ENCODE results near the gene TTC23. TPM values are rescaled to one million over a fixed set of nuclear protein-coding genes. Genes with fewer than 3 reads are reported as not detected.

The TTC23 gene
- total and polyA plus RNA-seq, 9 of the 15 experiments (the other 6 are each of a cell fraction or from before 2014, with no cell fraction given) = 0.41 to 4.5 (median 2.5) TPM

GRCh38 chr15:99213187-99213811 lies 36.1 kb downstream of the TTC23 start:
- WGBS (ENCODE audit: insufficient coverage, low coverage, missing lambda C conversion rate) = 0% methylated on average over 1 of the region's 1 CpG
- no peaks in the 10 kb centered on the region for H3K27me3 ChIP-seq (ENCODE audit: control insufficient read depth in 2 of 2, insufficient read depth in 2 of 2, low read length in 2 of 2)
- no peak overlapping the region for H3K9ac ChIP-seq (ENCODE audit: insufficient read depth in 1 of 2, low read depth in 2 of 2, low read length in 2 of 2)
- in situ Hi-C loops (cut with MboI) (loop anchor here (5.0 kb wide), 1 partner anchor 111 kb away; no protein-coding TSS in a partner anchor), intact Hi-C loops (cut with micrococcal nuclease) (loop anchor here (1.0 to 5.0 kb wide), 3 partner anchors 41 to 113 kb away; no protein-coding TSS in a partner anchor)
- no peaks in the 10 kb centered on the region for H3K79me2 ChIP-seq (ENCODE audit: control insufficient read depth, insufficient read depth, low read length)
- ATAC-seq (peak; percentile 95), FAIRE-seq (peak; percentile 79), DNase-seq (ENCODE audit: extremely low read depth in 1 of 4, low spot score in 3 of 4) (peak; percentile 47 to 69 (median 50))
- H4K20me1 ChIP-seq (replicated peaks; ENCODE audit: control insufficient read depth, insufficient read depth, low read length) = no peaks in the 10 kb centered on the region
- no peak overlapping the region for H3K27ac ChIP-seq (ENCODE audit: extremely low read depth, low read depth, low read length)
- no TSS peak for BruUV-seq (replicated peaks)
- POLR2A ChIA-PET = no interaction called here
- no peak overlapping the region for H3K4me3 ChIP-seq
- no peak overlapping the region for H2AFZ ChIP-seq (ENCODE audit: low read depth, low read length)
- no peaks in the 10 kb centered on the region for H3K4me1 ChIP-seq (replicated peaks in 1 of 2; ENCODE audit: control insufficient read depth in 2 of 2, insufficient read depth in 2 of 2, low read length in 2 of 2)
- no peaks in the 10 kb centered on the region for H3K9me3 ChIP-seq (replicated peaks; ENCODE audit: control insufficient read depth, insufficient read depth, low read depth, low read length)
- H3K36me3 ChIP-seq (ENCODE audit: control insufficient read depth, insufficient read depth, low read length) = no peaks in the 10 kb centered on the region
- no peaks in the 10 kb centered on the region for H3K9me1 ChIP-seq (ENCODE audit: control insufficient read depth, insufficient read depth, low read length)
- H3K4me2 ChIP-seq (ENCODE audit: insufficient read depth, low read length) = no peak overlapping the region
- CTCF ChIA-PET (ENCODE audit: low intra/inter-chr PET ratio) = interaction anchor here (2.6 kb wide), 2 partner anchors 109 to 112 kb away, joined by 14 to 19 read pairs; partner anchors contain the start of gene SYNM
- TF ChIP-seq CREBBP (IDR thresholded peaks at IDR 0.05; ENCODE audit: low read depth, low read length) (no peak), REST (IDR thresholded peaks at IDR 0.05; ENCODE audit: borderline replicate concordance) (peak; percentile 78), REST (CRISPR knock-in tag; IDR thresholded peaks at IDR 0.05; ENCODE audit: low read depth) (no peak), ZNF140 (CRISPR knock-in tag; IDR thresholded peaks at IDR 0.05) (no peak), EZH2 (IDR thresholded peaks at IDR 0.05; ENCODE audit: borderline replicate concordance, low read depth, low read length) (no peak), CTCF (IDR thresholded peaks at IDR 0.05 in 2 of 3, conservative IDR thresholded peaks at IDR 0.05 in 1 of 3; ENCODE audit: insufficient read depth in 2 of 3, low read depth in 1 of 3, low read length in 3 of 3) (peak; percentile 76 to 89 (median 87)), ZNF766 (CRISPR knock-in tag; conservative IDR thresholded peaks at IDR 0.05) (no peak), BRD9 (IDR thresholded peaks at IDR 0.05; ENCODE audit: low read depth, partially characterized antibody) (no peak), SMC3 (conservative IDR thresholded peaks at IDR 0.05; ENCODE audit: insufficient read depth, low read depth, low read length) (peak; percentile 69), POLR3G (IDR thresholded peaks at IDR 0.05; ENCODE audit: extremely low read depth, insufficient read length, insufficient replicate concordance) (no peak)

Measured in K562 (cell line).